ENCODE results near the gene LY6G6C. TPM values are rescaled to one million over a fixed set of nuclear protein-coding genes. Genes with fewer than 3 reads are reported as not detected.

Gene LY6G6C
- total and polyA plus RNA-seq, 2 of the 4 experiments (the other 2 are of a cell fraction): not detected

GRCh38 chr6:31717499-31718222 lies 3.9 kb downstream of the LY6G6C start:
- Histone ChIP-seq H3K4me1 (ENCODE audit: control insufficient read depth, insufficient read depth, low read length) (no peaks in the 10 kb centered on the region), H4K8ac (ENCODE audit: low read depth in 2 of 2, low read length in 2 of 2) (no peak overlapping the region), H2BK120ac (ENCODE audit: low read depth, low read length) (no peak overlapping the region), H2AK5ac (ENCODE audit: low read depth, low read length) (no peak overlapping the region), H4K20me1 (ENCODE audit: insufficient read depth, low read length) (no peaks in the 10 kb centered on the region), H3K56ac (ENCODE audit: extremely low read depth, insufficient read depth, low read length) (no peak overlapping the region), H3K9me3 (ENCODE audit: control insufficient read depth, insufficient read depth, low read length) (no peaks in the 10 kb centered on the region), H3K18ac (ENCODE audit: low read depth, low read length) (no peak overlapping the region), H2BK5ac (ENCODE audit: low read depth, low read length, poor library complexity, severe bottlenecking) (no peak overlapping the region), H4K5ac (ENCODE audit: low read depth, low read length) (no peak overlapping the region), H2AK9ac (replicated peaks; ENCODE audit: low read depth, low read length, poor library complexity) (no peak overlapping the region), H3K79me1 (ENCODE audit: low read depth in 1 of 2, low read length in 2 of 2) (no peaks in the 10 kb centered on the region), H3K36me3 (ENCODE audit: control insufficient read depth, insufficient read depth, low read length) (no peaks in the 10 kb centered on the region), H3K4me3 (ENCODE audit: insufficient read depth, low read depth, low read length) (no peak overlapping the region), H2BK15ac (ENCODE audit: low read depth, low read length) (no peak overlapping the region), H3K9ac (ENCODE audit: low read depth, low read length) (no peak overlapping the region), H3K14ac (replicated peaks; ENCODE audit: low read depth, low read length) (no peak overlapping the region), H3K27me3 (ENCODE audit: control insufficient read depth, insufficient read depth, low read length) (peaks cover 23% of the 10 kb centered on the region), H3K4ac (ENCODE audit: low read depth, low read length) (no peak overlapping the region), H3K9me1 (ENCODE audit: insufficient read depth, low read length) (peaks cover 4% of the 10 kb centered on the region; the same call in 1 of the 2 replicates), H3K4me2 (ENCODE audit: low read depth, low read length) (no peak overlapping the region), H4K91ac (ENCODE audit: insufficient read depth, low read depth, low read length) (no peak overlapping the region), H2AFZ (replicated peaks; ENCODE audit: low read length, poor library complexity) (peak overlapping the region; percentile 13), H3K23ac (ENCODE audit: low read depth, low read length) (no peak overlapping the region), H2BK20ac (ENCODE audit: low read depth, low read length) (no peak overlapping the region), H3K27ac (ENCODE audit: insufficient read depth, low read length) (no peak overlapping the region)
- no peak for TF ChIP-seq NFE2L2 (IDR thresholded peaks at IDR 0.05; ENCODE audit: low read depth, low read length)
- no peak for TF ChIP-seq MAFK (IDR thresholded peaks at IDR 0.05; ENCODE audit: low read depth, low read length)
- no peak for TF ChIP-seq USF2 (IDR thresholded peaks at IDR 0.05; ENCODE audit: low read depth, low read length)
- no peak for TF ChIP-seq CHD1 (IDR thresholded peaks at IDR 0.05; ENCODE audit: low read depth, low read length)
- no peak for TF ChIP-seq CEBPB (IDR thresholded peaks at IDR 0.05; ENCODE audit: low read depth, low read length)
- no peak for TF ChIP-seq FOS (IDR thresholded peaks at IDR 0.05; ENCODE audit: low read depth, low read length)
- TF ChIP-seq MXI1 (IDR thresholded peaks at IDR 0.05; ENCODE audit: borderline replicate concordance, low read depth, low read length): no peak
- WGBS, 2 experiments (ENCODE audit: extremely low coverage in 2 of 2, insufficient read length in 1 of 2): 30% methylated on average over 2 of the region's 10 CpGs; no CpG with 5 or more reads in 1 of the 2 experiments
- POLR2A ChIA-PET (ENCODE audit: unreplicated experiment): no interaction called here
- no peak for ATAC-seq (ENCODE audit: low read depth)
- BruUV-seq (replicated peaks): no TSS peak
- dilution Hi-C loops (cut with HindIII; ENCODE audit: low sequenced_read_pairs, unreplicated experiment): no loop called here
- intact Hi-C loops (cut with micrococcal nuclease): no loop called here
- CTCF ChIA-PET: no interaction called here
- DNase-seq: no peak
- in situ Hi-C loops (cut with MboI; ENCODE audit: low sequenced_read_pairs): no loop called here
